NCI-H526 (cell line): ENCODE results near the gene NUBP2.

Experiments
- DNase-seq, 2 experiments: peaks; one replicate each; lab custom pipeline; 2025; lab: John Stamatoyannopoulos, UW

The NUBP2 gene

GRCh38 chr16:1772362-1772907 is 10.3 kb upstream of the NUBP2 start, which contains the start of gene EME2:
Gene EME2 (plus strand): TSS chr16:1772810. CDS start chr16:1773228, 418 bp downstream.
- no peak for DNase-seq

GRCh38 chr16:1772908-1773702 is 9.7 kb upstream of the NUBP2 start, which contains the start of gene MRPS34:
Gene MRPS34 (minus strand): TSS chr16:1773134. CDS start chr16:1773119, 15 bp downstream.
- peak; percentile 30 to 84 for DNase-seq

- no peak for DNase-seq
These were observed 8.9 kb upstream of the NUBP2 start for GRCh38 chr16:1773703-1774447.

- DNase-seq, result no peak
These were observed 8.3 kb upstream of the NUBP2 start for GRCh38 chr16:1774448-1774780.

- no peak for DNase-seq
These were observed 7.5 kb upstream of the NUBP2 start for GRCh38 chr16:1775006-1775845.

GRCh38 chr16:1775846-1776671 is 6.7 kb upstream of the NUBP2 start:
- DNase-seq, result no peak

- DNase-seq, result no peak
These were observed 6.1 kb upstream of the NUBP2 start for GRCh38 chr16:1776672-1776955.

GRCh38 chr16:1776991-1777374 is 5.8 kb upstream of the NUBP2 start:
- DNase-seq, result no peak

- DNase-seq, result no peak
These were observed 5.2 kb upstream of the NUBP2 start for GRCh38 chr16:1777375-1778199.

- no peak for DNase-seq
These were observed 4.3 kb upstream of the NUBP2 start for GRCh38 chr16:1778200-1779179.

- DNase-seq, result no peak
These were observed 3.5 kb upstream of the NUBP2 start for GRCh38 chr16:1779234-1779701.

GRCh38 chr16:1779741-1780676 is 2.8 kb upstream of the NUBP2 start:
- no peak for DNase-seq

- no peak for DNase-seq
These were observed 2.1 kb upstream of the NUBP2 start for GRCh38 chr16:1780677-1781072.

- DNase-seq, result no peak
These were observed 1.5 kb upstream of the NUBP2 start for GRCh38 chr16:1781254-1781653.

- no peak for DNase-seq
These were observed 877 bp upstream of the NUBP2 start for GRCh38 chr16:1781758-1782407.

GRCh38 chr16:1784977-1785845 is 2.5 kb downstream of the NUBP2 start:
- DNase-seq, result no peak

- no peak for DNase-seq
These were observed 3.0 kb downstream of the NUBP2 start for GRCh38 chr16:1785846-1786170.
